ENCODE measurements around the gene PRDM13. TPM values are rescaled to one million over a fixed set of nuclear protein-coding genes. Genes with fewer than 3 reads are reported as not detected.

The PRDM13 gene
- total and polyA plus RNA-seq, 2 of the 13 experiments (the other 11 are each of a cell fraction or from before 2014, with no cell fraction given) = not detected

DNA sequence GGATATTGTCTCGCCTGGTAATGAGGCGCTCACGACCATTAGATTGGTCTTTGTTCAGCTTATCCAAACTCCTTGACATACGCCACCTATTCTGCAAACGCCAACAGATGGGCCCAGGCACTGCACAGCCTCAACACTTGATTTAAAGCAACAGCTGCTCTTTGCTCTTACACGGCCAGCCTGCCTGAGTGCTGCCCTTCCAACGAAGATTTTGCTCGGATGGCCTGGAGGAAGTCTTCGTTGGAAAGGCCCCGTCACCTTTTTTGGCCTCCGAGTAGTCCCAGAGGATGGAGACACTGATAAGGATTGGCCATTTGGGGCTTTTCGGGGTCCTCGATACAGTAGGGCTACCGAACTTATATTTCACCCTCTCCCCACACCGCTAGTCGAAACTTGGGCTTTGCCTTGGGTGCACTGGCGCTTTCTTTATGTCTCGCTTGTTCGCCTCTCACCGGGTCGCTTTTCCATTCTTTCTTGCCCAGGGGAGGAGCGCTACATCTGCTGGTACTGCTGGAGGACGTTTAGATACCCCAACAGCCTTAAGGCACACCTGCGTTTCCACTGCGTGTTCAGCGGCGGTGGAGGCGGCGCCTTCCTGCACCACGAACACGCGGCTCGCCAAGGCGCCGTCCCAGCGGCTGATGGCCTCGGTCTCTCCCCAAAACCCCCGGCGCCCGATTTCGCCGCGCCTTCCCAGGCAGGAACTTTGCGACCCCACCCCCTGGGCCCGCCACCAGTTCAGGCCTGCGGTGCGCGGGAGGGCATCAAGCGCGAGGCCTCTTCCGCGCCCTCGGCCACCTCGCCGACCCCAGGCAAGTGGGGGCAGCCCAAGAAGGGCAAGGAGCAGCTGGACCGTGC, 6.1 kb downstream of the PRDM13 start:
- Histone ChIP-seq H3K4me2 (ENCODE audit: low read depth, low read length) (no peak overlapping the region), H2AFZ (ENCODE audit: low read length) (no peak overlapping the region), H3K27ac (ENCODE audit: extremely low read length, insufficient read depth, low read length) (no peak overlapping the region), H3K4me1 (ENCODE audit: insufficient read depth, low read length) (peaks cover 6% of the 10 kb centered on the region; the same call in 1 of the 2 replicates), H3K79me2 (ENCODE audit: insufficient read depth, low read length) (no peaks in the 10 kb centered on the region), H3K9ac (ENCODE audit: insufficient read depth, low read depth, low read length) (no peak overlapping the region), H3K4me3 (replicated peaks in 1 of 3; ENCODE audit: insufficient read depth in 1 of 3, low read depth in 2 of 3, low read length in 3 of 3) (no peak overlapping the region), H3K9me3 (ENCODE audit: low read length) (no peaks in the 10 kb centered on the region), H4K20me1 (ENCODE audit: insufficient read depth, low read length) (no peaks in the 10 kb centered on the region), H3K36me3 (replicated peaks in 1 of 2; ENCODE audit: control insufficient read depth in 1 of 2, insufficient read depth in 2 of 2, low read length in 2 of 2) (no peaks in the 10 kb centered on the region), H3K27me3 (ENCODE audit: control insufficient read depth in 1 of 2, insufficient read depth in 2 of 2, low read length in 2 of 2) (peaks cover 3 to 33% of the 10 kb centered on the region in 2 experiments; a peak in 4 of 5 replicates)
- POLR2A ChIA-PET = no interaction called here
- WGBS (ENCODE audit: low lambda C conversion rate) = 76% methylated on average over 55 of the region's 56 CpGs
- no peak for ATAC-seq
- TF ChIP-seq ZNF296 (CRISPR knock-in tag; conservative IDR thresholded peaks at IDR 0.05) (no peak), ZNF432 (CRISPR knock-in tag; IDR thresholded peaks at IDR 0.05; ENCODE audit: borderline replicate concordance) (no peak), ZNF629 (CRISPR knock-in tag; conservative IDR thresholded peaks at IDR 0.05) (no peak), FOXA3 (CRISPR knock-in tag; IDR thresholded peaks at IDR 0.05) (no peak), TCF7 (IDR thresholded peaks at IDR 0.05; ENCODE audit: low read depth) (no peak)
- intact Hi-C loops (cut with micrococcal nuclease; ENCODE audit: unreplicated experiment) = no loop called here
- CTCF ChIA-PET (ENCODE audit: low intra/inter-chr PET ratio, low total read pairs) = no interaction called here
- no peak for FAIRE-seq
- no TSS peak for BruUV-seq (replicated peaks)
- DNase-seq (ENCODE audit: low spot score) = no peak
- in situ Hi-C loops (cut with HindIII; ENCODE audit: extremely low pct_ligation_motif_present, low pct_unique_long_range_greater_than_20kb) = no loop called here

DNA sequence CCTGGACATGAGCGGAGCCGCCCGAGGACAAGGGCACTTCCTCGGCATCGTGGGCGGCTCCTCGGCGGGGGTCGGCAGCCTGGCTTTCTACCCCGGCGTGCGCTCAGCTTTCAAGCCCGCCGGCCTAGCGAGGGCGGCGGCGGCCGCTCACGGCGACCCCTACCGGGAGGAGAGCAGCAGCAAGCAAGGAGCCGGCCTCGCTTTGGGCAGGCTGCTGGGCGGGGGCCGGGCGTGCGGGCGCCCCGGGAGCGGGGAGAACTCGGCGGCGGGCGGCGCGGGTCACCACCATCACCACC, 6.7 kb downstream of the PRDM13 start:
- CTCF ChIA-PET (ENCODE audit: low intra/inter-chr PET ratio, low total read pairs) = no interaction called here
- no peak for ATAC-seq
- TF ChIP-seq SNRNP70 (IDR thresholded peaks at IDR 0.05; ENCODE audit: low read depth, low read length) (no peak), ZNF703 (CRISPR knock-in tag; IDR thresholded peaks at IDR 0.05; ENCODE audit: borderline replicate concordance) (no peak), ETV6 (CRISPR knock-in tag; conservative IDR thresholded peaks at IDR 0.05) (no peak), HNRNPK (IDR thresholded peaks at IDR 0.05; ENCODE audit: low read depth, low read length, poor library complexity, severe bottlenecking) (no peak), KDM5B (CRISPR knock-in tag; IDR thresholded peaks at IDR 0.05; ENCODE audit: borderline replicate concordance) (no peak)
- TF ChIP-seq, protein P1, sequence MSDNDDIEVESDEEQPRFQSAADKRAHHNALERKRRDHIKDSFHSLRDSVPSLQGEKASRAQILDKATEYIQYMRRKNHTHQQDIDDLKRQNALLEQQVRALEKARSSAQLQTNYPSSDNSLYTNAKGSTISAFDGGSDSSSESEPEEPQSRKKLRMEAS (IDR thresholded peaks at IDR 0.05) = no peak
- TF ChIP-seq, protein P2, sequence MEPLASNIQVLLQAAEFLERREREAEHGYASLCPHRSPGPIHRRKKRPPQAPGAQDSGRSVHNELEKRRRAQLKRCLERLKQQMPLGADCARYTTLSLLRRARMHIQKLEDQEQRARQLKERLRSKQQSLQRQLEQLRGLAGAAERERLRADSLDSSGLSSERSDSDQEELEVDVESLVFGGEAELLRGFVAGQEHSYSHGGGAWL (CRISPR knock-in tag; IDR thresholded peaks at IDR 0.05) = no peak
- TF ChIP-seq, protein P3, sequence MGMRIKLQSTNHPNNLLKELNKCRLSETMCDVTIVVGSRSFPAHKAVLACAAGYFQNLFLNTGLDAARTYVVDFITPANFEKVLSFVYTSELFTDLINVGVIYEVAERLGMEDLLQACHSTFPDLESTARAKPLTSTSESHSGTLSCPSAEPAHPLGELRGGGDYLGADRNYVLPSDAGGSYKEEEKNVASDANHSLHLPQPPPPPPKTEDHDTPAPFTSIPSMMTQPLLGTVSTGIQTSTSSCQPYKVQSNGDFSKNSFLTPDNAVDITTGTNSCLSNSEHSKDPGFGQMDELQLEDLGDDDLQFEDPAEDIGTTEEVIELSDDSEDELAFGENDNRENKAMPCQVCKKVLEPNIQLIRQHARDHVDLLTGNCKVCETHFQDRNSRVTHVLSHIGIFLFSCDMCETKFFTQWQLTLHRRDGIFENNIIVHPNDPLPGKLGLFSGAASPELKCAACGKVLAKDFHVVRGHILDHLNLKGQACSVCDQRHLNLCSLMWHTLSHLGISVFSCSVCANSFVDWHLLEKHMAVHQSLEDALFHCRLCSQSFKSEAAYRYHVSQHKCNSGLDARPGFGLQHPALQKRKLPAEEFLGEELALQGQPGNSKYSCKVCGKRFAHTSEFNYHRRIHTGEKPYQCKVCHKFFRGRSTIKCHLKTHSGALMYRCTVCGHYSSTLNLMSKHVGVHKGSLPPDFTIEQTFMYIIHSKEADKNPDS (CRISPR knock-in tag; IDR thresholded peaks at IDR 0.05) = no peak
- TF ChIP-seq, protein P4, sequence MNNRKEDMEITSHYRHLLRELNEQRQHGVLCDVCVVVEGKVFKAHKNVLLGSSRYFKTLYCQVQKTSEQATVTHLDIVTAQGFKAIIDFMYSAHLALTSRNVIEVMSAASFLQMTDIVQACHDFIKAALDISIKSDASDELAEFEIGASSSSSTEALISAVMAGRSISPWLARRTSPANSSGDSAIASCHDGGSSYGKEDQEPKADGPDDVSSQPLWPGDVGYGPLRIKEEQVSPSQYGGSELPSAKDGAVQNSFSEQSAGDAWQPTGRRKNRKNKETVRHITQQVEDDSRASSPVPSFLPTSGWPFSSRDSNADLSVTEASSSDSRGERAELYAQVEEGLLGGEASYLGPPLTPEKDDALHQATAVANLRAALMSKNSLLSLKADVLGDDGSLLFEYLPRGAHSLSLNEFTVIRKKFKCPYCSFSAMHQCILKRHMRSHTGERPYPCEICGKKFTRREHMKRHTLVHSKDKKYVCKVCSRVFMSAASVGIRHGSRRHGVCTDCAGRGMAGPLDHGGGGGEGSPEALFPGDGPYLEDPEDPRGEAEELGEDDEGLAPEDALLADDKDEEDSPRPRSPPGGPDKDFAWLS (CRISPR knock-in tag; IDR thresholded peaks at IDR 0.05; ENCODE audit: borderline replicate concordance) = no peak

More for the DNA sequence above, 6.7 kb downstream of the PRDM13 start:
- Histone ChIP-seq H3K9ac (ENCODE audit: insufficient read depth, low read depth, low read length) (no peak overlapping the region), H3K4me2 (ENCODE audit: low read depth, low read length) (no peak overlapping the region), H3K36me3 (replicated peaks in 1 of 2; ENCODE audit: control insufficient read depth in 1 of 2, insufficient read depth in 2 of 2, low read length in 2 of 2) (no peaks in the 10 kb centered on the region), H3K4me1 (ENCODE audit: insufficient read depth, low read length) (peaks cover 6% of the 10 kb centered on the region; the same call in 1 of the 2 replicates), H3K27ac (ENCODE audit: extremely low read length, insufficient read depth, low read length) (no peak overlapping the region), H3K27me3 (ENCODE audit: control insufficient read depth in 1 of 2, insufficient read depth in 2 of 2, low read length in 2 of 2) (peaks cover 3 to 27% of the 10 kb centered on the region in 2 experiments; a peak in 4 of 5 replicates), H3K9me3 (ENCODE audit: low read length) (no peaks in the 10 kb centered on the region), H3K4me3 (replicated peaks in 1 of 3; ENCODE audit: insufficient read depth in 1 of 3, low read depth in 2 of 3, low read length in 3 of 3) (no peak overlapping the region), H3K79me2 (ENCODE audit: insufficient read depth, low read length) (no peaks in the 10 kb centered on the region), H4K20me1 (ENCODE audit: insufficient read depth, low read length) (no peaks in the 10 kb centered on the region), H2AFZ (ENCODE audit: low read length) (no peak overlapping the region)
- in situ Hi-C loops (cut with HindIII; ENCODE audit: extremely low pct_ligation_motif_present, low pct_unique_long_range_greater_than_20kb) (no loop called here), intact Hi-C loops (cut with micrococcal nuclease; ENCODE audit: unreplicated experiment) (no loop called here)
- BruUV-seq (replicated peaks) = no TSS peak
- POLR2A ChIA-PET = no interaction called here
- DNase-seq (ENCODE audit: low spot score) (no peak), FAIRE-seq (no peak)
- WGBS (ENCODE audit: low lambda C conversion rate) = no CpG with 5 or more reads among the region's 37 CpGs

All from HepG2 (cell line).